Gastrocnemius medialis (tissue), 4 donors: Measurements from ENCODE around the gene SLC4A3.

ENCODE experiments used
- CTCF ChIP-seq, 5 experiments: fragments of 450-650 bp in 3 of 5; fragments of 200-600 bp in 2 of 5; sonication (generic) in 2 of 5; IDR thresholded peaks in 4 of 5; conservative IDR thresholded peaks in 1 of 5; 1 replicate in 4 of 5; 2 replicates in 1 of 5; pipeline ENCODE4 v1.5.1; 2016 to 2019; ENCODE audit warnings: antibody characterized with exemption in 5 of 5, mild to moderate bottlenecking in 3 of 5, moderate library complexity in 3 of 5
- POLR2A ChIP-seq, 2 donors: fragments of 450-650 bp; IDR thresholded peaks; one replicate each; pipeline ENCODE4 v1.6.1; 2017; ENCODE audit warnings: antibody characterized with exemption in 2 of 2, mild to moderate bottlenecking in 2 of 2, moderate library complexity in 2 of 2

GRCh38 chr2:219581346-219581745 lies 46.1 kb upstream of the SLC4A3 start:
- no peak for TF ChIP-seq CTCF (IDR thresholded peaks at IDR 0.05 in 4 of 5, conservative IDR thresholded peaks at IDR 0.05 in 1 of 5)
- no peak for TF ChIP-seq POLR2A (IDR thresholded peaks at IDR 0.05)
